Spleen (tissue), 11 donors: ENCODE data around the gene ARHGAP28. TPM values are rescaled to one million over a fixed set of nuclear protein-coding genes. Genes with fewer than 3 reads are reported as not detected.

ENCODE experiments used
- DNase-seq: peaks from one replicate; pipeline ENCODE4 v3.0.0-alpha.2; 2020
- H3K27ac ChIP-seq, 8 donors: fragments of 200-600 bp; sonication (generic) in 7 of 8; 1 replicate in 4 of 8; 2 replicates in 4 of 8; pipeline versions ENCODE4 v1.5.0 to v1.8.0; 2016 to 2021; ENCODE audit warnings: inconsistent platforms in 4 of 8, mild to moderate bottlenecking in 4 of 8, moderate library complexity in 1 of 8
- H3K27me3 ChIP-seq, 7 donors: fragments of 200-600 bp; sonication (generic) in 6 of 7; replicated peaks in 1 of 7; 1 replicate in 4 of 7; 2 replicates in 3 of 7; pipeline versions ENCODE4 v1.5.0 to v1.8.0; 2016 to 2021; ENCODE audit warnings: inconsistent platforms in 3 of 7, mild to moderate bottlenecking in 1 of 7
- H3K36me3 ChIP-seq, 6 donors: fragments of 200-600 bp; sonication (generic) in 5 of 6; 1 replicate in 4 of 6; 2 replicates in 2 of 6; pipeline versions ENCODE4 v1.5.0 to v1.8.0; 2016 to 2021; ENCODE audit warnings: inconsistent platforms in 2 of 6
- H3K4me1 ChIP-seq, 6 donors: fragments of 200-600 bp; sonication (generic) in 5 of 6; 1 replicate in 3 of 6; 2 replicates in 3 of 6; pipeline versions ENCODE4 v1.5.0 to v1.8.0; 2016 to 2021; ENCODE audit warnings: inconsistent platforms in 3 of 6
- H3K4me3 ChIP-seq, 8 donors: fragments of 200-600 bp; sonication (generic) in 7 of 8; 1 replicate in 4 of 8; 2 replicates in 4 of 8; pipeline versions ENCODE4 v1.5.0 to v1.8.0; 2016 to 2021; ENCODE audit warnings: inconsistent platforms in 4 of 8, mild to moderate bottlenecking in 4 of 8, moderate library complexity in 2 of 8
- H3K9me3 ChIP-seq, 8 donors: fragments of 200-600 bp; sonication (generic) in 7 of 8; 1 replicate in 4 of 8; 2 replicates in 4 of 8; pipeline versions ENCODE4 v1.5.0 to v1.8.0; 2016 to 2021; ENCODE audit warnings: inconsistent platforms in 4 of 8
- CTCF ChIP-seq, 11 experiments: fragments of 200-600 bp in 7 of 11; fragments of 450-650 bp in 4 of 11; sonication (generic) in 4 of 11; IDR thresholded peaks in 8 of 11; conservative IDR thresholded peaks in 3 of 11; 1 replicate in 7 of 11; 2 replicates in 4 of 11; pipeline versions ENCODE4 v1.4.0 to v1.8.0; 2016 to 2021; ENCODE audit warnings: antibody characterized with exemption in 11 of 11, inconsistent platforms in 4 of 11, mild to moderate bottlenecking in 1 of 11
- POLR2A ChIP-seq, 3 donors: fragments of 450-650 bp; IDR thresholded peaks; one replicate each; pipeline ENCODE4 v1.5.1; 2017; ENCODE audit warnings: antibody characterized with exemption in 3 of 3, mild to moderate bottlenecking in 1 of 3
- POLR2AphosphoS5 ChIP-seq, 3 donors: sonication (generic); formaldehyde crosslinking; IDR thresholded peaks; one replicate each; pipeline ENCODE4 v1.5.1; 2017; ENCODE audit warnings: antibody characterized with exemption in 3 of 3
- WGBS, 5 donors: extraction: QIAGEN DNeasy Blood & Tissue Kit in 3 of 5; methylation state at CpG; one replicate each; pipeline versions ENCODE4 v1.1.5 to v1.1.7; 2013 to 2018; 5-methylcytosine and 5-hydroxymethylcytosine counted together
- intact Hi-C: fragments of 100-400 bp; cut with DNase I; formaldehyde crosslinking; loops from one replicate; pipeline ENCODE4 v1.15.0; 2023; ENCODE audit warnings: low total_unique reads
- polyA plus RNA-seq, 3 donors: library from polyadenylated mRNA; stranded (reverse); fragments of 200-250 nt; gene quantifications; one replicate each; pipeline ENCODE4 v1.2.1, GENCODE V29; 2013
- total RNA-seq, 7 donors: library from RNA; depleted of rRNA in 3 of 7; stranded (reverse); fragments of >200 nt in 3 of 7; fragmentation: NEBNext Ultra II Directional in 4 of 7; extraction: Animal tissue kit (Norgen Biotek cat#: 25700) in 4 of 7; gene quantifications; one replicate each; pipeline versions ENCODE4 v1.1.0 to v1.2.1, GENCODE V29; 2016 to 2021
- donor health status: healthy with polysubstance abuse.
- donor health status: DM: no; HTN: no; CAD: no; lungs with moderate emphysema.
- donor health status: DM: no; HTN: no; CAD: no.
- donor health status: Bipolar disorder and iron deficiency.
- donor health status: healthy.
- donor health status: DM: no; HTN: no; CAD: no.
- donor health status: DM: yes; HTN: yes; CAD: no.

ARHGAP28 gene
- total and polyA plus RNA-seq, 10 donors = 1.9 to 78.3 (median 30.3) TPM

- no peak for TF ChIP-seq POLR2AphosphoS5 (IDR thresholded peaks at IDR 0.05)
- TF ChIP-seq POLR2A (IDR thresholded peaks at IDR 0.05) = no peak
- no peak for TF ChIP-seq CTCF (IDR thresholded peaks at IDR 0.05 in 8 of 11, conservative IDR thresholded peaks at IDR 0.05 in 3 of 11)
- intact Hi-C loops = no loop called here
- WGBS, 5 donors = 76 to 88% (median 79%) methylated on average over 17 of the region's 17 CpGs
- Histone ChIP-seq H3K4me1 (no peaks in the 10 kb centered on the region), H3K36me3 (no peaks in the 10 kb centered on the region), H3K27ac (no peak overlapping the region), H3K27me3 (no peaks in the 10 kb centered on the region), H3K4me3 (no peak overlapping the region), H3K9me3 (no peaks in the 10 kb centered on the region)
- DNase-seq = no peak
Observed at GRCh38 chr18:6951336-6952090, 222.0 kb downstream of the ARHGAP28 start.

GRCh38 chr18:6954501-6954900 lies 225.0 kb downstream of the ARHGAP28 start:
- intact Hi-C loops = no loop called here
- Histone ChIP-seq H3K9me3 (peaks cover 0 to 3% (median 0%) of the 10 kb centered on the region in 8 donors), H3K27ac (no peak overlapping the region), H3K4me1 (peaks cover 0 to 5% (median 0%) of the 10 kb centered on the region in 6 donors), H3K36me3 (no peaks in the 10 kb centered on the region), H3K4me3 (no peak overlapping the region), H3K27me3 (no peaks in the 10 kb centered on the region)
- DNase-seq = no peak
- TF ChIP-seq CTCF (IDR thresholded peaks at IDR 0.05 in 8 of 11, conservative IDR thresholded peaks at IDR 0.05 in 3 of 11) (no peak), POLR2AphosphoS5 (IDR thresholded peaks at IDR 0.05) (no peak), POLR2A (IDR thresholded peaks at IDR 0.05) (no peak)
- 76 to 84% (median 78%) methylated on average over 4 of the region's 4 CpGs for WGBS, 5 donors

- WGBS, 5 donors = 94 to 97% (median 97%) methylated on average over 18 of the region's 18 CpGs
- Histone ChIP-seq H3K9me3 (peaks cover 0 to 8% (median 0%) of the 10 kb centered on the region in 8 donors), H3K27me3 (no peaks in the 10 kb centered on the region), H3K36me3 (no peaks in the 10 kb centered on the region), H3K4me3 (no peak overlapping the region), H3K27ac (no peak overlapping the region), H3K4me1 (peaks cover 0 to 5% (median 0%) of the 10 kb centered on the region in 6 donors)
- no peak for TF ChIP-seq POLR2AphosphoS5 (IDR thresholded peaks at IDR 0.05)
- no peak for TF ChIP-seq CTCF (IDR thresholded peaks at IDR 0.05 in 8 of 11, conservative IDR thresholded peaks at IDR 0.05 in 3 of 11)
- no peak for TF ChIP-seq POLR2A (IDR thresholded peaks at IDR 0.05)
- intact Hi-C loops = no loop called here
- no peak for DNase-seq
Observed at GRCh38 chr18:6955304-6955703, 225.8 kb downstream of the ARHGAP28 start.

- DNase-seq = no peak
- H3K4me3 ChIP-seq = no peak overlapping the region
- no peaks in the 10 kb centered on the region for H3K36me3 ChIP-seq
- peaks cover 0 to 9% (median 0%) of the 10 kb centered on the region in 8 donors for H3K9me3 ChIP-seq
- peaks cover 0 to 5% (median 0%) of the 10 kb centered on the region in 6 donors for H3K4me1 ChIP-seq
- H3K27ac ChIP-seq = no peak overlapping the region
- 79 to 92% (median 89%) methylated on average over 5 of the region's 5 CpGs for WGBS, 5 donors
- TF ChIP-seq CTCF (IDR thresholded peaks at IDR 0.05 in 8 of 11, conservative IDR thresholded peaks at IDR 0.05 in 3 of 11) = no peak
- no peak for TF ChIP-seq POLR2AphosphoS5 (IDR thresholded peaks at IDR 0.05)
- no peak for TF ChIP-seq POLR2A (IDR thresholded peaks at IDR 0.05)
- intact Hi-C loops = no loop called here
- H3K27me3 ChIP-seq = no peaks in the 10 kb centered on the region
Observed at GRCh38 chr18:6956495-6956894, 227.0 kb downstream of the ARHGAP28 start.
